Parathyroid adenoma (tissue), 2 donors: ENCODE measurements around the gene AZIN2.
"Not testable (repeated sequence)": the region's sequence is repeated elsewhere in the genome, so short reads cannot be mapped to it uniquely, and the experiment has no call there.

Experiments
- H2AFZ ChIP-seq: fragments of 300-600 bp; sonication (generic); one replicate; pipeline ENCODE4 v1.7.0; 2017; ENCODE audit warnings: antibody characterized with exemption, mild to moderate bottlenecking
- H3K27ac ChIP-seq: fragments of 300-600 bp; sonication (generic); one replicate; pipeline ENCODE4 v1.7.0; 2017
- H3K27me3 ChIP-seq: fragments of 300-600 bp; sonication (generic); one replicate; pipeline ENCODE4 v1.7.0; 2017; ENCODE audit warnings: low read length; ENCODE audit not compliant: control insufficient read depth, insufficient read depth
- H3K36me3 ChIP-seq: fragments of 300-600 bp; sonication (generic); one replicate; pipeline ENCODE4 v1.7.0; 2017; ENCODE audit warnings: low read length; ENCODE audit not compliant: control insufficient read depth, insufficient read depth
- H3K4me1 ChIP-seq: fragments of 300-600 bp; sonication (generic); one replicate; pipeline ENCODE4 v1.7.0; 2017; ENCODE audit warnings: control low read depth
- H3K4me2 ChIP-seq: fragments of 300-600 bp; sonication (generic); one replicate; pipeline ENCODE4 v1.7.0; 2017; ENCODE audit warnings: low read length
- H3K4me3 ChIP-seq: fragments of 300-600 bp; sonication (generic); one replicate; pipeline ENCODE4 v1.7.0; 2017; ENCODE audit warnings: low read depth, low read length
- H3K79me2 ChIP-seq: fragments of 300-600 bp; sonication (generic); one replicate; pipeline ENCODE4 v1.7.0; 2017; ENCODE audit warnings: control low read depth
- H3K9ac ChIP-seq: fragments of 300-600 bp; sonication (generic); one replicate; pipeline ENCODE4 v1.7.0; 2017; ENCODE audit warnings: mild to moderate bottlenecking
- H3K9me3 ChIP-seq: fragments of 300-600 bp; sonication (generic); one replicate; pipeline ENCODE4 v1.7.0; 2017; ENCODE audit warnings: low read length; ENCODE audit not compliant: control insufficient read depth
- CTCF ChIP-seq: fragments of 300-600 bp; sonication (generic); IDR thresholded peaks from one replicate; pipeline ENCODE4 v1.7.0; 2017; ENCODE audit warnings: antibody characterized with exemption, mild to moderate bottlenecking
- donor health status: primary hyperparathyroidism.

The AZIN2 gene

GRCh38 chr1:33123266-33123665 is 42.3 kb downstream of the AZIN2 start:
- Histone ChIP-seq H3K9me3 (no peaks in the 10 kb centered on the region), H3K4me2 (no peak overlapping the region), H3K27me3 (no peaks in the 10 kb centered on the region), H3K27ac (no peak overlapping the region), H3K79me2 (no peaks in the 10 kb centered on the region), H3K9ac (no peak overlapping the region), H3K4me3 (no peak overlapping the region), H2AFZ (no peak overlapping the region), H3K36me3 (no peaks in the 10 kb centered on the region), H3K4me1 (peaks cover 4% of the 10 kb centered on the region)
- no peak for TF ChIP-seq CTCF

- not testable (repeated sequence) for H3K27ac ChIP-seq, H3K36me3 ChIP-seq, H3K27me3 ChIP-seq, H3K9ac ChIP-seq, H3K4me1 ChIP-seq, H3K9me3 ChIP-seq, H3K4me2 ChIP-seq, H3K4me3 ChIP-seq, H2AFZ ChIP-seq, H3K79me2 ChIP-seq
Observed at GRCh38 chr1:33124647-33125046, 43.7 kb downstream of the AZIN2 start.

- no peak for TF ChIP-seq CTCF
- H3K4me3 ChIP-seq, result peak overlapping the region; percentile 98
- H3K4me2 ChIP-seq, result peak overlapping the region; percentile 90
Observed at GRCh38 chr1:33126411-33127000, 45.6 kb downstream of the AZIN2 start.

GRCh38 chr1:33127001-33127823 is 46.3 kb downstream of the AZIN2 start:
- Histone ChIP-seq H3K27ac (peak overlapping the region; percentile 86), H3K9me3 (no peaks in the 10 kb centered on the region), H2AFZ (peak overlapping the region; percentile 85), H3K4me3 (peak overlapping the region; percentile 98), H3K4me1 (peaks cover 4% of the 10 kb centered on the region), H3K79me2 (no peaks in the 10 kb centered on the region), H3K4me2 (peak overlapping the region; percentile 90), H3K36me3 (no peaks in the 10 kb centered on the region), H3K27me3 (no peaks in the 10 kb centered on the region), H3K9ac (peak overlapping the region; percentile 39)
- TF ChIP-seq CTCF, result peak; percentile 85

More at GRCh38 chr1:33126411-33127000, 45.6 kb downstream of the AZIN2 start:
- H3K9ac ChIP-seq, result peak overlapping the region; percentile 39
- H3K4me1 ChIP-seq, result peaks cover 4% of the 10 kb centered on the region
- H3K36me3 ChIP-seq, result no peaks in the 10 kb centered on the region
- no peaks in the 10 kb centered on the region for H3K79me2 ChIP-seq
- peak overlapping the region; percentile 85 for H2AFZ ChIP-seq
- H3K9me3 ChIP-seq, result no peaks in the 10 kb centered on the region
- H3K27ac ChIP-seq, result peak overlapping the region; percentile 86
- H3K27me3 ChIP-seq, result no peaks in the 10 kb centered on the region

- H3K27me3 ChIP-seq, result no peaks in the 10 kb centered on the region
- H3K36me3 ChIP-seq, result no peaks in the 10 kb centered on the region
- peak overlapping the region; percentile 74 for H3K4me2 ChIP-seq
- no peak overlapping the region for H3K27ac ChIP-seq
- no peak overlapping the region for H2AFZ ChIP-seq
- H3K79me2 ChIP-seq, result no peaks in the 10 kb centered on the region
- H3K4me3 ChIP-seq, result peak overlapping the region; percentile 98
- H3K4me1 ChIP-seq, result peaks cover 4% of the 10 kb centered on the region
- H3K9me3 ChIP-seq, result no peaks in the 10 kb centered on the region
- no peak overlapping the region for H3K9ac ChIP-seq
- TF ChIP-seq CTCF, result no peak
Observed at GRCh38 chr1:33128781-33129180, 47.8 kb downstream of the AZIN2 start.
